Renal pelvis (tissue), 4 donors: ENCODE measurements around the gene RNF182. TPM values are rescaled to one million over a fixed set of nuclear protein-coding genes. Genes with fewer than 3 reads are reported as not detected.
"Not testable (repeated sequence)": the region's sequence is repeated elsewhere in the genome, so short reads cannot be mapped to it uniquely, and the experiment has no call there.

Experiments
- DNase-seq: peaks from one replicate; pipeline ENCODE4 v3.0.0-alpha.2; 2013
- polyA plus RNA-seq, 3 donors: library from polyadenylated mRNA; unstranded; fragments of 120-200 nt; gene quantifications; one replicate each; pipeline ENCODE4 v1.2.1, GENCODE V29; 2013; ENCODE audit not compliant: insufficient read length in 3 of 3

The RNF182 gene
- polyA plus RNA-seq, 3 donors = 3.0 to 4.1 (median 3.5) TPM

DNA sequence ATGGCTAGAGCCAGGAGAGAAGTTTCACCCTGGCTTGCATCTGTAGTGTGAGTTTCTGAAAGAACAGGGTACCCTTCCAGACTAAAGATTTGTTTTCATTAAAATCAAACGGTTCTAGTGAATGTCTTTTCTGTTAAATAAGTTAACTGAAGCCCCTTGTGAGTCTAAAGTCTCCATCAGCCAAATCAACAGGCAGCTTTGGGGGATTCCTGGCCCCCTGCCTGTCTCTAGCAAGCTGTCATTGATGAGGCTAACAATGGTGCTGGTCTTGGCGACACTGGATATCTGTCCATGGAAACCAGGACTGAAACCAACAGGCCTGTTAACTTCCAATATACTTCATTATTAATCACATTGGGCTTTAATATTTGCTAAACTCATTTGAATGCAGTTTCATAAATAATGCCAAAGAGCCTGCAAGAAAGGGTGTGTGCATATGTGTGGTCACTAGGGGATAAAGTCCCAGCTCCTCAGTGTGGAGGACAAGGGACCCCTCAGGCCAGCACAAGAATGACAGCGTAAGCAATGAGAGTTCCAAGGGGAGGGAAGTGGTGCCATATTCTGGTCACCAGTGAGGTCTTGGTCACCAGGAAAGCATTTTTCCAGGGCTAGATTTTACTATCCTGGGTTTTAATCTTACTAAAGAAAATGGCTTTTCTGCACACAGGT is 9.1 kb upstream of the RNF182 start:
- DNase-seq = no peak

DNA sequence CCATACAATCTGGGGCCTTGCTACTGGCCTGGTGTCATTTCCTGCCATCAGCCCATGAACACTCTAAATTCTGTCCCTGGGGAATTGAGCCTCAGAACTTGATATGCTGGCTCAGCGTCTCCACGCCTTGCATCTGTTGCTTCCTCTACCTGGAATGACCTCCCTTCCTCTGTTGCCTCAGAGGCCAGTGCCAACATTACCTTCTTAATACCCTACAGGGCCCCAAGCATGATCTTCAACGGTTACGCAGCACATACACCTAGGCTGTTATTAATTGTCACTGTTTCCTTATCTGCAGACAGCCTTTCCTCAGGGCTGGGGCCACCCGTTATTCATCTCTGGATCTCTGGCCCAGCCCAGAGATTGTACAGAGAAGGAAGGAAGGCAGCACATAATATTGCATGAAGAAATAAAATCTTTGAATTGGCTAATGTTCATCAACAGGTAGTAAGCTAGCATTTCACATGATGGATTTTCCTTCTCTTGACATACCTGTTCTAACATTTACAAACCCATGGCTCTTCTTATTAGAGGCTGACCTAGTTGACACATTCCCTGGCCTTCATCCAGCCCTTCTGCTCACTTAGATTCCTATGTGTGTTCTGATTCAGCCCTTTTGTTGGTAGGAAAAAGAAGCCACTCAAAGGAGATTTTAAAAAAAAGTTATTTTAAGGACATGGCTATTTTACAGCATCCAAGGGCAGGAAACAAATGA is 8.4 kb upstream of the RNF182 start:
- no peak for DNase-seq

DNA sequence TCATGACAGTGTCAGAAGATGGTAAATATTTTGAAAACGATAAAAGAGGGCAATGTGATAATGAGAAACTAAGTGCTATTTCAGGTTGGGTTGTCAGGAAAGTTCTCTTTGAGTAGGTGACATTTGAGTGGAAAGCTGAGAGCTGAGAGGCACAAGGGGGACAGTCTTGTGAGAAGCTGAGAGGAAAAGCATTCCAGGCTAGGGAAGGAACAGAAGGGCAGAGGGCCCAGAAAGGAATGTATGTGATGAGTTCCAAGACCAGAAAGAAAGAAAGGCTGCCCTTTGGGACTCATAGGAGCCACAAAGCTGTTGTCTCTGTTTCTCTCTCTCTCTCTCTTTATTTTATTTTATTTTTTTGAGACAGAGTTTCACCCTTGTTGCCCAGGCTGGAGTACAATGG is 7.6 kb upstream of the RNF182 start:
- DNase-seq = no peak

DNA sequence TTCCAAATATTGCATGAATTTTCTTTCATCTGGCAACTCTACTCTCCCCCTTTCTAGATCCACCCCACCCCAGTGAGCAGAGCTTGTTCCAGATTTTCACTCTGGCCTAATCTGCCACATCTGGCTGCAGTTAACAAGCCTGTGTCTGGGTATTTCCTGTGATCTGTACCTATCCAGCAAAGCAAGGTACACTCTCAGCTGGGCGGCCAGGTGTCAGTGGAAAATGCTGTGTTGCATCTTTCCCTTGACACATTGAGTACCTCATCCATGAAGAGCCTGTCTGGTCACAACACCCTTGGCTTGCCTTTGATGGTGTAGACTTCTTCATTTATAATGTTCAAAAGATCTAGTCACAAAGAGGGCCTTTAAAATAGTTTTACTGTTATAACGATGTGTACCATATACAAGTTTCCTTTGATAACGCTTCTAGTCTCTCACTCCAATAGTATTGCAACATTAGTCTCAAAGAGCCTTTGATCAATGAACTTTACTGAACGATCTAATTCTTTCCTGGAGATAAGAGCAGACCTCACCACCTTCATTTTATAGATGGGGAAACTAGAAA is 6.0 kb upstream of the RNF182 start:
- no peak for DNase-seq

- no peak for DNase-seq
Observed at GRCh38 chr6:13919861-13920260, 4.9 kb upstream of the RNF182 start.

GRCh38 chr6:13920552-13920951 is 4.2 kb upstream of the RNF182 start:
- no peak for DNase-seq

DNA sequence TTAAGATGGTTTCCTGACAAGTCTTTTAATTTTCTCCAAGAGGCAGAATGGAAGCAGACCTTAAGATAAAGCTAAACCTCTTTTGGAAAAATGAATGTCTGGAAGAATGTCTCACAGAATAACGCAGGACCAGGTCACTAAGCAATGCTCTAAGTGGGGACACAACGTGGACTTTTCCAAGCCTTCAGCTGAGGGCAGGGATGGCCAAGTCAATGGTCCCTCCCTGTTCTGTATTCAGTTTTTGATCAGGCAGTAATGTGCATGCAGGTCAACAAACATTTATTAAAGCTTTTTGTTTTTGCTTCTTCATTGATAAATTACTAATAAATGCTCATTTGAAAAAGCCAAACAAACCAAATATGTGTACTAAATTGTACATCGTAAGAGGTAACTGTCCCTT is 2.0 kb upstream of the RNF182 start:
- DNase-seq = no peak

GRCh38 chr6:13923527-13924145 is 1.1 kb upstream of the RNF182 start:
- no peak for DNase-seq

GRCh38 chr6:13924146-13924948 is 405 bp upstream of the RNF182 start:
- DNase-seq = peak; percentile 55

- DNase-seq = no peak
Observed at GRCh38 chr6:13926378-13926777, 1.6 kb downstream of the RNF182 start.

DNA sequence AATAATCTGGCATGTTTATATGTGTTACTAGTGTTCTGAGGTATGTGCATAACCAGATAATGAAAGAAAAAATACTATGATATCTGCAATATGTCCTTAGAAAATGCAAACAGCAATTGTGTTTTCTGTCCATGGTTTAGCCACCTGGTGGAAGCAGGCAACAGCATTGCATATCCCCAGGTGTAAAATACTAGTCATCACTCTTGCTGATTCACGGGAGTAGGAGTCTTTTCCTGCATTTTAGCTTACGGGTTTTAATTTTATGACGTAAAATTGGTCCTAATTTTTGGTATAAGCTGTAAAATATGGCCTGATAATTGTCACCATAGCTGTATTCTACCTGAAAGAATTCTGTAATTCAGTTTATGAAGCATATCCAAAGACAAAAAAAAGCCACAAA is 2.5 kb downstream of the RNF182 start:
- DNase-seq = no peak

DNA sequence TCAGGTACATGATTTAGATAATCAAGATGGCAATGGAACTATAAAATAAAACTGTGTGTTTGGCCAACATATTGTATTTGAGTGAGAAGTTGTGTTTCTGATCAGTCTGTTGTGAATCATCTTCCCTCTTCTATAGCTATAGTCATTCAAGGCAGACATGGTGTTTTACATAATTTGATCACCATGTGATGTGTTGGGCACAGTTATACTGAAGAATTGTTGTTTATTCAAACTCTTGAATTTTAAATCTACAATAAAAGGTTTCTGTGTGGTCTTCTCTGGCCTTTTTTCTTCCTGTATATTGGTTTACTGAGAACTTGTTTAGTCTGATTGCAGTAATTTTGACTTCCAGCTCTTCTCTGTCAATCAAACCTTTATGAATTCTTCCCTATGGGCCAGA is 4.4 kb downstream of the RNF182 start:
- DNase-seq = no peak

DNA sequence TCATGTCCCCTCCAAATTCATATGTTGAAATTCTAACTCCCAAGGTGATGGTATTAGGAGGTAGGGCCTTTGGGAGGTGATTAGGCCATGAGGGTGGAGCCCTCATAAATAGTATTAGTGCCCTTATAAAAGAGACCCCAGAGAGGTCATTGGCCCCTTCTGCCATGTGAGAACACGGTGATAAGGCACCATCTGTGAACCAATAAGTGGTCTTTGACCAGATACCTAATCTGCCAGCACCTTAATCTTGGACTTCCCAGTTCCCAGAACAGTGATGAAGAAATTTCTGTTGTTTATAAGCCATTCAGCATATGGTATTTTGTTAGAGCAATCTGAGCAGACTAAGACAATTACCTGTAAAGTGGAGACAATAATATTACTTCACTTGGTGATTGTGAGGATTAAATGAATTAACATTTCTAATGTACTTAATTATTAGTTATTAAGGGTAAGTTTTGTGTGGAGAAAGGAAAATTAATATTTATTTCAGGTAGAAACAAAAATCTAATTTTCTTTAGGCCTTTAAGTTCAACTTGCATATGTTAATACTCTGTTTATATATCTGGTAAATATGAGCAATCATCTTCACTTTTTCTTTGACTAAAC is 7.1 kb downstream of the RNF182 start:
- no peak for DNase-seq

- DNase-seq = no peak
Observed at GRCh38 chr6:13932785-13933184, 8.0 kb downstream of the RNF182 start.

DNA sequence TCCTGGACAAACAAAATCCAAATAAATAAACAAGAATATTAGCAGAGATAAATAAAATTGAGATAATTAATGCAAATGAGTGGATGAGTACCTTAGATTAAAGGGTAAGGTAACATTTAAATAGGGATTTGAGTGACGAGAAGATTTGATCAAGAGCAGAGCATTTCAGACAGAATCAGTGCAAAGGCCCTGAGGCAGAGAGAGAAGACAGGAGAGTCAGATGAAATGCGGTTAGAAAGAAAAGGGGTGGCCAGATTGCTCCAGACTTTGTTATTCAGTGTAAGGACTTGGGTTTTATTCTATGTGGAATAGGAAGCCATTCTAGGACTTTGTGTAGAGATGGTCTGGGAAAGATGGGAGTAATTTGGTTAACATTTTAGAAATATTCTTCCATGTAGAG is 10.0 kb downstream of the RNF182 start:
- DNase-seq = no peak

DNA sequence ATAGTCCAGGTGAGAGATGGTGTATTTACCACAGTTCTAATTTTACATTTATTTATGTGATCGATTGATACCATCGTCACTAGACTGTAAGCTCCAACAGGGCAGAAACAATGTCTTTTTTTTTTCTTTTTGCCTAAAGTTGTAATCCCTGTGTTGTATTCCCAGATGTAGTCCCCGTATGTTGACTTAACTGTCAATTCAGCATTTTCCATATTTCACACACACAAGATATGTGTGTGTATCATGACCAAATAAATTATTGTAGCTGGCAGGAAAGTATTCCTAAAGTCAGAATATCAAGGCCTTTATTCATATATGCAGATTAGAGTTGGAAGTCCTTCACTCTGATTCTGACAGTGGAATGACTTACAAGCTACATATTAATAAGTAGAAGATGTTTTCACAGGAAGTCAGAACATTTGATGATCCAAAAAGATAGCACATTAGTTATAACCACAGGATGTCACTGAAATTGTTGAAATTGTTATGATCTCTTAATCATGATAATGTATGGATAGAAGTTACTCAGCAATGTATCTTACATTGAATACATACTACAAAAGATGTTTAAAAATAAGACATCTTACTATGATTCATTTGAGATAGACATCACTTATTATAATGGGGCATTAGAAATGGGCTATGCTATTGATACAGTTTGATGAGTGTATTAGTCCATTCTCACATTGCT is 10.6 kb downstream of the RNF182 start:
- DNase-seq = no peak

DNA sequence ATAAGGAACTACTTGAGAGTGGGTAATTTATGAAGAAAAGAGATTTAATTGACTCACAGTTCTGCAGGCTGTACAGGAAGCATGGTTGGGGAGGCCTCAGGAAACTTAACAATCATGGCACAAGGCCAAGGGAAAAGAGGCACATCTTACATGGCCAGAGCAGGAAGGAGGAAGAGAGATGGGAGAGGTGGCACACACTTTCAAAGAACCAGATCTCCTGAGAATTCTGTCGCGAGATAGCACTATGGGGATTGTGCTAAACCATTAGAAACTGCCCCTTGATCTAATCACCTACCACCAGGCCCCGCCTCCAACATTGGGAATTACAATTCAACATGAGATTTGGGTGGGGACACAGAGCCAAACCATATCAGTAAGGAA is 11.1 kb downstream of the RNF182 start:
- DNase-seq = not testable (repeated sequence)

GRCh38 chr6:13941902-13942301 is 17.1 kb downstream of the RNF182 start:
- DNase-seq = no peak

GRCh38 chr6:13943943-13944342 is 19.2 kb downstream of the RNF182 start:
- no peak for DNase-seq

DNA sequence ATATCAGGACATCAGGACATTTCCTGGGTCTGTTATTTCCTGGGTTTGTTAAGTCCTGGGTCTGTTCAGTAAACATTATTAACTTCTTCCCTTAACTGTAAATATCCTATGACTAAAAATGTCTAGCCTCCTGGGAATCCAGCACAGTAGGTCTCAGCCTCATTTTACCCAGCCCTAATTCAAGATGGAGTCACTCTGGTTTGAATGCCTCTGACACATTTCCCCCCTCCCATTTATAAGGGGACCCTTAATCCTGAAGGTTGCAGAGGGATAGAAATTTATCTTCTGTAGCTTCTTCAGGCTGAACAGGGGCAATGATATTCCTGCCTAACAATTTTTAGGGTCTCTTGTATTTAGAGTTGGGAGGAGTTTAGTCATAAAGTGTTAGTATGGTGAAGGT is 21.8 kb downstream of the RNF182 start:
- DNase-seq = no peak

DNA sequence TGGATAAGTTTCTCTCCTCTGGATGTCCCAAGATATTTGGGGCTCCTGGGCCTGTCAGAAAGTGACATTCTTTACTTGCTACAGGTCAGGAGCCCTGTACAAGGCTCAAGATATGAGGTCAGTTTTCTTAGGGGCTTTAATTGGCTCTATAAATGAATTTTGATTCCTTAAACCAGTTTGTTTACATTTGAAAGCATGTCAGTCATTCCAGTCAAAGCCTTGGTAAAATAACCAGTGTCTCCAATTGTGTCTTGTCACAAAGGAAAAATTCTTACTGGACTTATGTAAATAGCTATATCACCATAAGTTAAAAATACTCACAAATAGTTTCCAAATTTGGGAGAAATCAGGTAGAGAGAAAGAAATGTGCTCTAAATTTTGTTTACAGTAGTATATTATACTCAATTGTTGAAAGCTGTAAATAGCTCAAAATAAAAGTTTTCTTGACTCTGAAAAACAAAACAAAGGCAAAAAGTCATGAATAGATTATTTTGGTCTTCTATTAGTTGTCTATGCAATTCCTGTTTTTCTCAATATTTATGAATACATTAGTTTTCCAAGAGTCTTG is 22.9 kb downstream of the RNF182 start:
- DNase-seq = no peak
